RWPE1 (cell line): ENCODE measurements around the gene ACY1.

Source experiments
- CTCF ChIA-PET: fragments of 350-600 bp; sonication (Branson Sonifier 250); formaldehyde crosslinking; extraction: SDS; loops from one replicate; lab custom pipeline; 2021; lab: Yijun Ruan, JAX
- POLR2A ChIA-PET: fragments of 400-600 bp; formaldehyde crosslinking; extraction: SDS; loops from one replicate; lab custom pipeline; 2020; ENCODE audit warnings: antibody characterized with exemption; ENCODE audit not compliant: low non-redundant PET; lab: Yijun Ruan, JAX
- DNase-seq: peaks from one replicate; pipeline ENCODE4 v3.0.0; 2012; ENCODE audit warnings: low spot score
- H3K27ac ChIP-seq: fragments of 450-650 bp; 2 replicates; pipeline ENCODE4 v1.5.1; 2017
- TF ChIP-seq, protein P1 (sequence below): fragments of 450-650 bp; conservative IDR thresholded peaks from 2 replicates; pipeline ENCODE4 v1.5.1; 2017; ENCODE audit warnings: low read depth, mild to moderate bottlenecking

ACY1 gene

DNA sequence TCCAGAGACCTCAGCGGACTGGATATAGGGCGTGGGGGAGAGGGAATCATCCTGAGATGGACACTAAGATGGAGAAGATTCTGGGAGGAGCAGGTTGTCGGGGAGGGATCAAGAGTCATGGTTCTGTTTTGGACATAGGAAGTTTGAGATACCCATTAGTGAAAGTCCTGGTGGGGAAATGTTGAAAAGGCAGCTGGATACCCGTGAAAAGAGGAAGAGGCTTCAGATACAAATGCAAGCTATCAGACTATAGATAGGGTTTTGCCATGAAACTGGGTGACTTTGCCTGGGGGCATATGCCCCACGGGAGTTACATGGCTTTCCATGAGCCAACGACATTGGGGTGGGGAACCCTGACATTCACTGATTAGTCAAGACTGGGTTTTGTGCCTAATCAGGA lies 29.2 kb upstream of the ACY1 start:
- DNase-seq: no peak
- TF ChIP-seq, protein P1, sequence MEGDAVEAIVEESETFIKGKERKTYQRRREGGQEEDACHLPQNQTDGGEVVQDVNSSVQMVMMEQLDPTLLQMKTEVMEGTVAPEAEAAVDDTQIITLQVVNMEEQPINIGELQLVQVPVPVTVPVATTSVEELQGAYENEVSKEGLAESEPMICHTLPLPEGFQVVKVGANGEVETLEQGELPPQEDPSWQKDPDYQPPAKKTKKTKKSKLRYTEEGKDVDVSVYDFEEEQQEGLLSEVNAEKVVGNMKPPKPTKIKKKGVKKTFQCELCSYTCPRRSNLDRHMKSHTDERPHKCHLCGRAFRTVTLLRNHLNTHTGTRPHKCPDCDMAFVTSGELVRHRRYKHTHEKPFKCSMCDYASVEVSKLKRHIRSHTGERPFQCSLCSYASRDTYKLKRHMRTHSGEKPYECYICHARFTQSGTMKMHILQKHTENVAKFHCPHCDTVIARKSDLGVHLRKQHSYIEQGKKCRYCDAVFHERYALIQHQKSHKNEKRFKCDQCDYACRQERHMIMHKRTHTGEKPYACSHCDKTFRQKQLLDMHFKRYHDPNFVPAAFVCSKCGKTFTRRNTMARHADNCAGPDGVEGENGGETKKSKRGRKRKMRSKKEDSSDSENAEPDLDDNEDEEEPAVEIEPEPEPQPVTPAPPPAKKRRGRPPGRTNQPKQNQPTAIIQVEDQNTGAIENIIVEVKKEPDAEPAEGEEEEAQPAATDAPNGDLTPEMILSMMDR: no peak
- CTCF ChIA-PET: no interaction called here
- H3K27ac ChIP-seq: peak overlapping the region; percentile 49; the same call in 1 of the 2 replicates
- POLR2A ChIA-PET: no interaction called here

DNA sequence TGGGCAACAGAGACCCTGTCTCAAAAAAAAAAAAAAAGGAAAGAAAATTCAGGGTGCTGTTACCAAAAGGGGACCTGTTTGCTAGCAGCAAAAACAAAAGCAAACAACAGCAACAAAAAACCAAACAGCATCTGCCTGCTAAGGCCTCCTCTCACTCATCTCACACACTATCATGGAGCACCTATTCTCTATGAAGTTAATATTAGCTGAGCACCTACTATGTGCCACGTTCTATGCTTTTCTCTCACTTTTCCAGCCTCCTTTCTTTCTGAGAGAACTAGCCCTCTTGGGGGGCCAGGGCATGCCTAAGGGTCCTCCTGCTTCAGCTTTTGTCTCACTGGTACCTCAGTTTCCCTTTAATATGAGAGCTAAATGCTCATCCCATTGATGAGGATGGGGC lies 28.6 kb upstream of the ACY1 start:
- TF ChIP-seq, protein P1: no peak
- DNase-seq: no peak

GRCh38 chr3:51955175-51955892 lies 28.0 kb upstream of the ACY1 start, which contains the start of gene GPR62:
Gene GPR62, plus strand, starts transcription at chr3:51955381. Its CDS starts 272 bp downstream, at chr3:51955653.
- POLR2A ChIA-PET: no interaction called here
- H3K27ac ChIP-seq: peak within 1 kb of the TSS; percentile 78
- no peak for DNase-seq
- CTCF ChIA-PET: interaction anchor here (0.8 to 0.9 kb wide), 2 partner anchors 12 to 151 kb away, joined by 3 to 4 read pairs; no protein-coding TSS in a partner anchor
- TF ChIP-seq, protein P1: no peak

More for the DNA sequence above, 28.6 kb upstream of the ACY1 start:
- H3K27ac ChIP-seq: no peak overlapping the region
- POLR2A ChIA-PET: no interaction called here
- CTCF ChIA-PET: interaction anchor here (0.5 kb wide), 1 partner anchor 457 kb away, joined by 6 read pairs; no protein-coding TSS in a partner anchor

- ChIA-PET POLR2A (no interaction called here), CTCF (interaction anchor here (0.8 to 1.2 kb wide), 4 partner anchors 9 to 151 kb away, joined by 3 to 4 read pairs (median 3); no protein-coding TSS in a partner anchor)
- TF ChIP-seq, protein P1: peak; percentile 78
- H3K27ac ChIP-seq: peak overlapping the region; percentile 78
- peak; percentile 43 for DNase-seq
These were observed 27.2 kb upstream of the ACY1 start for GRCh38 chr3:51955893-51956770.

- peak overlapping the region; percentile 78 for H3K27ac ChIP-seq
- DNase-seq: no peak
- TF ChIP-seq, protein P1: no peak
- POLR2A ChIA-PET: interaction anchor here (0.9 kb wide), 1 partner anchor 12 kb away, joined by 3 read pairs; no protein-coding TSS in a partner anchor
- CTCF ChIA-PET: interaction anchor here (0.5 to 1.2 kb wide), 4 partner anchors 11 to 1361 kb away, joined by 3 to 5 read pairs (median 3); no protein-coding TSS in a partner anchor
These were observed 25.7 kb upstream of the ACY1 start for GRCh38 chr3:51957520-51958205.
